ENCODE data around the gene ITGA7.

ITGA7 gene

GRCh38 chr12:55679691-55680090, 28.0 kb downstream of the ITGA7 start:
- no peak for DNase-seq (ENCODE audit: low spot score)
- Histone ChIP-seq H3K27ac (ENCODE audit: poor library complexity, severe bottlenecking) (no peak overlapping the region), H3K4me3 (ENCODE audit: severe bottlenecking) (no peak overlapping the region), H3K27me3 (ENCODE audit: insufficient read depth, poor library complexity, severe bottlenecking) (no peaks in the 10 kb centered on the region), H3K9me3 (ENCODE audit: severe bottlenecking) (no peaks in the 10 kb centered on the region), H3K4me1 (ENCODE audit: insufficient read depth, poor library complexity, severe bottlenecking) (no peaks in the 10 kb centered on the region), H3K36me3 (ENCODE audit: low read depth) (no peaks in the 10 kb centered on the region)
- TF ChIP-seq CTCF (IDR thresholded peaks at IDR 0.05; ENCODE audit: poor library complexity, severe bottlenecking) = no peak
- ATAC-seq (ENCODE audit: low read depth) = no peak

- no peak for TF ChIP-seq CTCF (IDR thresholded peaks at IDR 0.05; ENCODE audit: poor library complexity, severe bottlenecking)
- no peaks in the 10 kb centered on the region for H3K9me3 ChIP-seq (ENCODE audit: severe bottlenecking)
- H3K27me3 ChIP-seq (ENCODE audit: insufficient read depth, poor library complexity, severe bottlenecking) = no peaks in the 10 kb centered on the region
- ATAC-seq (ENCODE audit: low read depth) (no peak), DNase-seq (ENCODE audit: low spot score) (no peak)
- no peak overlapping the region for H3K27ac ChIP-seq (ENCODE audit: poor library complexity, severe bottlenecking)
- H3K4me3 ChIP-seq (ENCODE audit: severe bottlenecking) = no peak overlapping the region
- no peaks in the 10 kb centered on the region for H3K4me1 ChIP-seq (ENCODE audit: insufficient read depth, poor library complexity, severe bottlenecking)
- no peaks in the 10 kb centered on the region for H3K36me3 ChIP-seq (ENCODE audit: low read depth)
Measured at GRCh38 chr12:55676707-55677106, 31.0 kb downstream of the ITGA7 start.

DNA sequence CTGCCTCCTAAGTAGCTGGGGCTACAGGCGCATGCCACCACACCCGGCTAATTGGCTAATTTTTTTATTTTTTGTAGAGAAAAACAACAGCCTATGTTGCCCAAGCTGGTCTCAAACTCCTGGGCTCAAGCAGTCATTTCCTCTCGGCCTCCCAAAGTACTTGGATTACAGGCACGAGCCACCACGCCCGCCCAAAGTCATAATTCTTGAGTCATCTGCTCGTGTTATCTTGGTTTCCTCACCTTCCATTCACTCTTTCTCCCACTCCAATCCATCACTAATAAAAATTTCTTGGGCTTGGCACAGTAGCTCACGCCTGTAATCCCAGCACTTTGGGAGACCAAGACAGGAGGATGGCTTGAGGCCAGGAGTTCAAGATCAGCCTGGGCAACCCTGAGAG, 32.0 kb downstream of the ITGA7 start:
- no peaks in the 10 kb centered on the region for H3K9me3 ChIP-seq (ENCODE audit: severe bottlenecking)
- H3K36me3 ChIP-seq (ENCODE audit: low read depth) = no peaks in the 10 kb centered on the region
- no peak for TF ChIP-seq CTCF (IDR thresholded peaks at IDR 0.05; ENCODE audit: poor library complexity, severe bottlenecking)
- no peak for ATAC-seq (ENCODE audit: low read depth)
- no peak overlapping the region for H3K27ac ChIP-seq (ENCODE audit: poor library complexity, severe bottlenecking)
- H3K27me3 ChIP-seq (ENCODE audit: insufficient read depth, poor library complexity, severe bottlenecking) = no peaks in the 10 kb centered on the region
- H3K4me3 ChIP-seq (ENCODE audit: severe bottlenecking) = no peak overlapping the region
- DNase-seq (ENCODE audit: low spot score) = no peak
- no peaks in the 10 kb centered on the region for H3K4me1 ChIP-seq (ENCODE audit: insufficient read depth, poor library complexity, severe bottlenecking)

DNA sequence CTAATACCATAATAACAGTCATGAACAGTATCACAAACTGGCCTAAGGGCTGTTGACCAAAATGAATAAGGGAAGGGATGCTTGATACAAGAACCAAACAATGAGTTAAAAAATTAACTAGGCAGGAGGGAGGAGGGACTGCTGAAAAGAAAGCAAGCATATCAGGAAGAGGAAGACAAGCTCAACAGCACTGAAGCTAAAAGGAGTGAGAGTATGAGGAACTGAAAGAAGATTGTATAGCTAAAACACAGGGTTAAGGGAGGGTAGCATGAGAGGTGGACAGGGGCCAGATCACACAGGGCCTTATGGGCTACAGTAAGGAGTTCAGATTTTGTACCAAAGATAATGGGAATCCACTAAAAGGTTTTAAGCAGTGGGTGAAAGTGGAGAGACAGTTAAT, 34.1 kb downstream of the ITGA7 start:
- TF ChIP-seq CTCF (IDR thresholded peaks at IDR 0.05; ENCODE audit: poor library complexity, severe bottlenecking) = no peak
- DNase-seq (ENCODE audit: low spot score) = no peak

GRCh38 chr12:55671746-55672145, 36.0 kb downstream of the ITGA7 start:
- Histone ChIP-seq H3K4me1 (ENCODE audit: insufficient read depth, poor library complexity, severe bottlenecking) (no peaks in the 10 kb centered on the region), H3K9me3 (ENCODE audit: severe bottlenecking) (no peaks in the 10 kb centered on the region), H3K4me3 (ENCODE audit: severe bottlenecking) (no peak overlapping the region), H3K27me3 (ENCODE audit: insufficient read depth, poor library complexity, severe bottlenecking) (no peaks in the 10 kb centered on the region), H3K27ac (ENCODE audit: poor library complexity, severe bottlenecking) (no peak overlapping the region), H3K36me3 (ENCODE audit: low read depth) (no peaks in the 10 kb centered on the region)
- DNase-seq (ENCODE audit: low spot score) (no peak), ATAC-seq (ENCODE audit: low read depth) (no peak)
- TF ChIP-seq CTCF (IDR thresholded peaks at IDR 0.05; ENCODE audit: poor library complexity, severe bottlenecking) = no peak

More for the DNA sequence above, 34.1 kb downstream of the ITGA7 start:
- no peak for ATAC-seq (ENCODE audit: low read depth)
- H3K27me3 ChIP-seq (ENCODE audit: insufficient read depth, poor library complexity, severe bottlenecking) = no peaks in the 10 kb centered on the region
- no peak overlapping the region for H3K4me3 ChIP-seq (ENCODE audit: severe bottlenecking)
- no peaks in the 10 kb centered on the region for H3K36me3 ChIP-seq (ENCODE audit: low read depth)
- no peaks in the 10 kb centered on the region for H3K9me3 ChIP-seq (ENCODE audit: severe bottlenecking)
- no peak overlapping the region for H3K27ac ChIP-seq (ENCODE audit: poor library complexity, severe bottlenecking)
- H3K4me1 ChIP-seq (ENCODE audit: insufficient read depth, poor library complexity, severe bottlenecking) = no peaks in the 10 kb centered on the region
